ENCODE data around the gene DNAH7.
A peak's percentile ranks its signal among the peaks of the same experiment; 100 is the strongest.
"Not testable (repeated sequence)": the region's sequence is repeated elsewhere in the genome, so short reads cannot be mapped to it uniquely, and the experiment has no call there.

Gene DNAH7

DNA sequence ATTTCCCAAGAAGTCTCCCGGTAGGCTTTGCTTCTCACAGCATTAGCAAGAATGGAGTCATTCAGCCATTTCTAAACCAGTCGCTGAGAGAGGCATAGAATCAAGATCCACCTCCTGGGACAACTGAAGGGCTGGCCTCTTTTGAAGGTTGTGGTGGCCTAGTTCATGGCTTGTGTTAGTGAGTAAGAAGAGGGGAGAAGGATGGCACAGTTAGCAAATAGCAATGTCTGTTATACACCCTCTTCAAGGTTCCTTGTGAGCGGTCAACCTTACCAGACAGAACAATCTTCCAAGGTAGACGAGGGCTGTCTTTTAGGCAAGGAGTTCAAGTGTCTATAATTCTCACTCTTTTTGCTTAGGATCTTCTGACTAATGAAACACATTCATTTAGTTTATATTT lies 35.4 kb upstream of the DNAH7 start:
- TF ChIP-seq, protein P1, sequence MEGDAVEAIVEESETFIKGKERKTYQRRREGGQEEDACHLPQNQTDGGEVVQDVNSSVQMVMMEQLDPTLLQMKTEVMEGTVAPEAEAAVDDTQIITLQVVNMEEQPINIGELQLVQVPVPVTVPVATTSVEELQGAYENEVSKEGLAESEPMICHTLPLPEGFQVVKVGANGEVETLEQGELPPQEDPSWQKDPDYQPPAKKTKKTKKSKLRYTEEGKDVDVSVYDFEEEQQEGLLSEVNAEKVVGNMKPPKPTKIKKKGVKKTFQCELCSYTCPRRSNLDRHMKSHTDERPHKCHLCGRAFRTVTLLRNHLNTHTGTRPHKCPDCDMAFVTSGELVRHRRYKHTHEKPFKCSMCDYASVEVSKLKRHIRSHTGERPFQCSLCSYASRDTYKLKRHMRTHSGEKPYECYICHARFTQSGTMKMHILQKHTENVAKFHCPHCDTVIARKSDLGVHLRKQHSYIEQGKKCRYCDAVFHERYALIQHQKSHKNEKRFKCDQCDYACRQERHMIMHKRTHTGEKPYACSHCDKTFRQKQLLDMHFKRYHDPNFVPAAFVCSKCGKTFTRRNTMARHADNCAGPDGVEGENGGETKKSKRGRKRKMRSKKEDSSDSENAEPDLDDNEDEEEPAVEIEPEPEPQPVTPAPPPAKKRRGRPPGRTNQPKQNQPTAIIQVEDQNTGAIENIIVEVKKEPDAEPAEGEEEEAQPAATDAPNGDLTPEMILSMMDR (IDR thresholded peaks at IDR 0.05; ENCODE audit: extremely low read depth, missing control alignments) = no peak
- no peak for DNase-seq (ENCODE audit: low spot score)

DNA sequence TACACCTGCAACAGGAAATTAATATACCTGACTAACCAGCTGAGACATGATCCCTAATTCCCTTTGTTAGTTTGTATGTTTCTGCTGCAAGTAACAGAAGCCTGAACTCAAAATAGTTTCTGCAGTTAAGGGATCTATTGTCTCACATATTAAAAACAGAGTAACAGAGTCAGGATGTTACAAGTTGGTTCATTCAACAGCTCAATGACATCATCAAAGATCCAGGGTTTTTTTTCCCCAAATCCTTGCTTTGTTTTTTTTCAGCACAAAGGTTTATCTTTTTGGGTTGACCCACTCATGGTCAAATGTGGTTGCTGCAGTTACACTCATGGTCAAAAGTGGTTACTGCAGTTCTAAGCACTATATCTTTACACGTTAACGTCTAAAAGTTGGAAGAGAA lies 35.0 kb upstream of the DNAH7 start:
- TF ChIP-seq, protein P1 (IDR thresholded peaks at IDR 0.05; ENCODE audit: extremely low read depth, missing control alignments) = no peak
- no peak for DNase-seq (ENCODE audit: low spot score)

DNA sequence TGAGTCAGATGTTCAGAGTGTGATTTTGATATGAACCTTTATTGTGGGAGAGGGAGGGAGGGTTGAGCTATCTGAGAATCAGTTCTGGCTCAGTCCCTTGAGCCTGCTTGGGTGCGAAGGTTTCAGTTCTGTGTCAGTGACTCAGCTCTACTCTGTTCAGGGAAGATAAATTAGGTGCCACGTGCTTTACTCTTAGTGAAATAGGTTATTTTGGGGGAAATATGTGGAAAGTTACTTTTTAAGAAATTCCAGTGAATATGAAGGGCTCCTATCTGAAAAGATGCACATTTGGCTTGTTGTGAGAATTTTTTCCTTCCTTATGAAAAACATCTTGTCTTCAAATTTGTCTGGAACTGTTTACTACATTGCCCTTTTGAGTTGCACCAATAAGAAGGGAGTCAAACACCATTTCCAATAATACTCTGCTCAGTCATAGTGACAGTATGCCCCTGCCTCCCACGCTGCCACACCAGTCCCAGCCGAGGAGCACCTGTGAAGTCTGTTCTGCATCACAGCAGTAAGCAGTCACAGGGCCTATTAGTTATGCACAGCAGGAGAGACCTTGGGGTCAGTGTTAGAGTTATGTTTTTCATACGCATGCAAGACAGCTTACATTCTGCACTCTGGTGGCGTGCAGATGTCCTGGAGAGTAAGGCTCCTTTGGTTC lies 32.8 kb upstream of the DNAH7 start:
- DNase-seq (ENCODE audit: low spot score) = peak; percentile 56
- TF ChIP-seq, protein P1 (IDR thresholded peaks at IDR 0.05; ENCODE audit: extremely low read depth, missing control alignments) = no peak

DNA sequence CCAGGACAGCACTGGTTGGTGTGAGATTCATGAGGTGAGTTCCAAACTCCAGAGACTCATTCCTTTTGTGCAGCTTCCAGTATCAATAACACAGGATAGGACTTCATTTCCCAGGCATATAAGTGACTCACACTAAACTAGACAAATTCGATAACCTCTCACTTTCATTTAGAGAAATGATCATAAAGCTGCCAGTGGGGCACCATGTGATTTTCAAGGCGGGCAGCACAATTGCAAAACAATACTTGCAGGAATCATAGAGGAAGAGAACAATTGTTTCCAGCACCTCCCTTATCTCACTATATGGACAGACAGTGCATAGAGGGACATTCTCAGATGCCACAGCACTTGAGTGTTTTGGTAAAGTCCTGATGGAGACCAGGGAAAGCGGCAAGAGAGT lies 31.3 kb upstream of the DNAH7 start:
- TF ChIP-seq, protein P1 (IDR thresholded peaks at IDR 0.05; ENCODE audit: extremely low read depth, missing control alignments) = no peak
- DNase-seq (ENCODE audit: low spot score) = no peak

DNA sequence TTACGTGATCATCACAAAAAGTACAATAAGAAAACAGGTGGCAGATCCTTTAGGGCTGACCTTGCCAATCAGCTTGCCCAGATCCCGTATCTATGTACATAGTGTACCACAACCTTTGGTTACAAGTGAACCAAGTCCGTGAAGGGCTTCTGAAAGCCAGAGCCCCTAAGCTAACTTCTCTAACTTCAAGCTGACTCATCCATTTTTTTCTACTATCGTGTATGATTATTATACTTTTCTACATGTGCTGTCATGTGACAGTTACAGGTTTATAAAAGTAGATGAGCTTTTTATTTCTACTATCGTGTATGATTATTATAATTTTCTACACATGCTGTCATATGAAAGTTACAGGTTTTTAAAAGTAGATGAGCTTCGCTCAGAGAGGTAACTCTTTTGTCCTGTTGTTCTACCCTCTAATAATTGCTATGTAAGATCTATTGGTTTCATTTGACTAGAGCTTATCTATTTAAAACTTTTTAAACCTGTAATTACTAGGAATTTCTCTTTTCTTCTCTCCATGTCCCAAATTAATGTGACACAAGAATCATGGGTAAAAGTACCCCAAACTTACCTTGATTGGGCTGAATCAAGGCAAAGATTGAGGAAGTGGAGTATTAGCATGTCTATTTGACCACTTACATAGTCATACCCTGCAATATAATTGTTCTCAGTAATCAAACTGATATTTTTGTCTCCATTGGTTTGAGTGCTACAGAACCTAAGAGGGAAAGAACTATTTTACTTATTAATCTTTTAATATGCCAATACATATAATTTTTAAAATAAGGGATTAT lies 29.4 kb upstream of the DNAH7 start:
- TF ChIP-seq, protein P1 (IDR thresholded peaks at IDR 0.05; ENCODE audit: extremely low read depth, missing control alignments) = no peak

DNA sequence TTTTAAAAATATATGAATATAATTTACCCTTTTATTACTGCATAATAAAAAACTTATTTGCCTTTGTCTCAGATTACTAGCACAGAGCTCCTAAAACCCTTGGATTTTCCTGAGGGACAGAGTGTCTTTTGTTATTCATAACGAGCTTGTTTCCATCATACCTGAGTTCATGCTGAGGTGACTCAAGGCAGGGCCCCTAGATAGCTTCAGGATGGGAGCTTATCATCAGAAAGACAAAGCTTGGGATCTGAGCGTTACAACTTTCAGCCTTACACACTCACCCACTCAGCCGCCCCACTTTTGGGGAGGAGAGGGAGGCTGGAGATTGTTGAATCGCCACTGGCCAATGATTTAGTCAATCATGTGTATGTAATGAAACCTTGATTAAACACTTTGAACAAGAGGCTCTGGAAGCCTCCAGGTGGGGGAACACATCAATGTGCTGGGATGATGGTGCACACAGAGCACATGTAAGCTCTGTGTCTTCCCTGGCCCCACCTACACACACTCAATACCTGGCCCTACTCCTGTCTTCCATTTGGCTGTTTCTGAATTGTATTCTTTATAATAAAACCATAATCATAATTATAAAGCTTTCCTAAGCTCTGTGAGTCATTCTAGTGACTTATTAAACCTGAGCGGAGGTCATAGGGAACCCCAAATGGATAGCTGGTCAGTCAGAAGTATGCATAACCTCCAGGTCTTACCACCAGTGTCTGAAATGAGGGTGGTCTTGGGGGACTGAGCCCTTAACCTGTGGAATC lies 28.5 kb upstream of the DNAH7 start:
- DNase-seq (ENCODE audit: low spot score) = no peak
- TF ChIP-seq, protein P1 (IDR thresholded peaks at IDR 0.05; ENCODE audit: extremely low read depth, missing control alignments) = no peak

More for the DNA sequence above, 29.4 kb upstream of the DNAH7 start:
- no peak for DNase-seq (ENCODE audit: low spot score)

DNA sequence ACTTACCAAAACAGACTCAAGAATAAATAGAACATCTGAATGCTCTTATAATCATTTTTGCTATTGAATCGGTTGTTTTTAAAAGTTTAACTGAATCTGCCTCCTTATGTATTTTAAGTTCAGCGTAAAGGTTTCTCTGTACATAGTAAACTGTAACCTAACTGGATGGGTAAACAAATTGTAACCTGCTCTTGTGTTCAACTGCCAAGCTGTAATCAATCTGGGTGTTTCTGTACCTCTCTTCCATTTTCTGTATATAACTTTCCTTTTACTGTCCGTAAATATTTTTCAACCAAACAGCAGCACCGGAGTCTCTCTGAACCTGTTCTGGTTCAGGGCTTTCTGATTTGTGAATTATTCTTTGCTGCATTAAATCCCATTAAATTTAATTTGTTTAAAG lies 27.6 kb upstream of the DNAH7 start:
- no peak for DNase-seq (ENCODE audit: low spot score)
- TF ChIP-seq, protein P1 (IDR thresholded peaks at IDR 0.05; ENCODE audit: extremely low read depth, missing control alignments) = no peak

DNA sequence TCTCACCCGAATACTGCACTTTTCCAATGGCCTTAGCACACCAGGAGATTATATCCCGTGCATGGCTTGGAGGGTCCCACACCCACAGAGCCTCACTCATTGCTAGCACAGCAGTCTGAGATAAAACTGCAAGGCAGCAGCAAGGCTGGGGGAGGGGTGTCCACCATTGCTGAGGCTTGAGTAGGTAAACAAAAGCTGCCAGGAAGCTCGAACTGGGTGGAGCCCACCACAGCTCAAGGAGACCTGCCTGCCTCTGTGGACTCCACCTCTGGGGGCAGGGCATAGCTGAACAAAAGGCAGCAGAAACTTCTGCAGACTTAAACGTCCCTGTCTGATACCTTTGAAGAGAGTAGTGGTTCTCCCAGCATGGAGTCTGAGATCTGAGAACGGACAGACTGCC lies 20.8 kb upstream of the DNAH7 start:
- not testable (repeated sequence) for DNase-seq (ENCODE audit: low spot score)

All from GM20000 (cell line).